GM18505 (cell line): ENCODE results near the gene PRKACA.
"Not testable (repeated sequence)": the region's sequence is repeated elsewhere in the genome, so short reads cannot be mapped to it uniquely, and the experiment has no call there.

Source experiments
- ATAC-seq: cut with Tn5 transposase; IDR thresholded peaks from one replicate; pipeline ENCODE4 v1.9.1; 2021; ENCODE audit not compliant: unreplicated experiment
- POLR2A ChIP-seq: IDR thresholded peaks from 4 replicates; pipeline ENCODE4 v1.6.1; 2011; ENCODE audit warnings: borderline replicate concordance; ENCODE audit not compliant: insufficient read depth, insufficient read length; ENCODE audit errors: extremely low read depth

Gene PRKACA

DNA sequence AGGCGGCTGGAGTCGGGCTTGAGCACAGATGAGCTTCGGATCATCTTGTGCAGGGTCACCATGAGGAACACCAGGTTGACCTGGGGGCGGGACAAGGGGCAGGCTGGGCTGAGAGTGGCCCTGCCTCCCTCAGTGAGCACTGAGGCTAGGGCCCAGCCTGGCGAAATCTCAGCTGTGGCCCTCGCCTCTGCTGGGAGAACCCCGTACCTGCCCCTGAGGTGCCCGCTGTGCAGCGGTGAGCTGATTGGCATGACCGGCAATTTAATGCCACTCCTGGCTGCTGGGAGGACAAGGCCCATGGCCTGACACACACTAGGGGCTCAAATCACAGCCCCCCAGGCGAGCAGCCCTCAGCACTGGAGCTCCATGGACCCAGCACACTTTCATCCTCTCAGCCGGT, 38.6 kb upstream of the PRKACA start:
- no peak for ATAC-seq

DNA sequence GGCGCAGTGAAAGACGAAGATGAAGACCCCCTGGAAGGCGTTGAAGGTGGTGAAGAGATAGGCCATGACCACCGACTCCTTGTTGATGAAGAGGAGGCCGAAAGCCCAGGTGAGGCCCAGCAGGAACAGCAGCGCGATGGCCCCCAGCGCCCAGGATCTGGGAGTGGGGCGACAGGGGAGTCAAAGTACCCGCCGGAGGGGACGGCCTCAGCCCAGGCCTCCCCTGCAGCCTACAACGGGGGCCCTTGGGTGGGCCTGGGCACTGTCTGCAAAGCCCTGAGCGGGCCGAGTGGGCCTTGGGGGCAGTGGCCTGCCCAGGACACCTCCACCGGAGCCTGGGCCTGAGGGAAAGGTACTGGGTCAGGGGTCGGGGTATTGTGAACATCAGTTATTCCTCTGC, 37.8 kb upstream of the PRKACA start:
- no peak for ATAC-seq
- no peak for TF ChIP-seq POLR2A

More for the DNA sequence above, 38.6 kb upstream of the PRKACA start:
- TF ChIP-seq POLR2A, result no peak

- TF ChIP-seq POLR2A, result no peak
- ATAC-seq, result no peak
Observed at GRCh38 chr19:14152713-14153112, 35.2 kb upstream of the PRKACA start.

- TF ChIP-seq POLR2A, result no peak
- ATAC-seq, result no peak
Observed at GRCh38 chr19:14150770-14151661, 33.5 kb upstream of the PRKACA start.

DNA sequence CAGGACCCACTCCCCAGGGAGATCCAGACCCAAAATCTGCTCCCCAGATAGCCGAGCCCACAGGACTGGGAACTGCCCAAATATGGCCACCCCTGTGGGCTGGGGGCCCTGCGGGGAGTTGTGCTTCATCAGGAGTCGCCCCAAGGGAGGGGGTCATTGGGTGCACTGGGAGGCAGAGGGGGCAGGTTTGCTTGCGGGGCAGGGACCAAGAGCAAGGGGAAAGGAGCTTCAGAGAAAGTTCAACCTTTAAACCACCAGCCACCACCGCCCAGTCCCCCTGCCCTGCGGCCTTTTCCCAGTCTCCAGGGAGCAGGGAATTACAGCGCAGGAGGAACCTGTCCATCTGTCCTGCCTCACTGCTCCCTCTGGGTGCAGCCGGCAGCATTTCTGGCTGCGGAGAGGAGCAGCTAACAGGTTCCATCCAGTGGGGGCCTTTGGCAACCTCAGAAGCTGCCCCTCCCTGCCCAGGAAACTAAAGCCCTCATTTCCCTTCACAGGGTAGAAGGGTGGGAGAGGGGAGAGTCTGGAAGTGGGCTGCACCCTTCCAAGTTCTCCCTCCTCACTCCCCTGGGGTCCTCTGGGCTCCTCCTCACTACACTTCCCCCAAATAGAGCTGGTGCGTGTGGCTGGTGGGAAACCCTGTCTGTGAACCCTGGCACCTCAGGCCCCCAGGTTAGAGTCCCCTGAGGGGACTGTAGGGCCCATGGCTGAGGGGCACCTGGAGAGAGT, 32.6 kb upstream of the PRKACA start:
- ATAC-seq, result no peak

DNA sequence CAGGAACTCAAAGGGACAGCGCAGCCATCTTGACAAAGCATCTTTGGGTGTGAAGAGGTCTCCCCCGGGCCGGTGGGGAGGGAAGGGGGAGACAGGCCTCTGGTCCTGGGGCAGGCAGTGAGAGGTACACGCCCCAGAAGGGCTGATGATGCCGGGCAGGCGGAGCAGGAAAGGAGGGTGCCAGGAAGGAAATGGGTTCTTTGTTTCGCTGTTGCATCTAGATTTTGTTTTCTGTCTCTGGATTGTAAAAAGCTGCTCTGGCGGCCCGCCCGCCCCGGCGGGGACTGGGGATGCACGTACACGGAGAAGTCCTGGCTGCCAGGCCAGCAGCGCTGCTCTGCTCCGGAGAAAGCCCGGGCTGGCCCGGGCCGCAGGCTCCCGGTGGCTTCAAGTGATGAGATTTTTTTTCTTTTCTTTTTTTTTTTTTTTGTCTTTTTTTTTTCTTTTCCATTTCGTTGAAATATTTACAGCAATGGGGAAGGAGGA, 32.0 kb upstream of the PRKACA start:
- TF ChIP-seq POLR2A, result no peak
- no peak for ATAC-seq

More for the DNA sequence above, 32.6 kb upstream of the PRKACA start:
- no peak for TF ChIP-seq POLR2A

DNA sequence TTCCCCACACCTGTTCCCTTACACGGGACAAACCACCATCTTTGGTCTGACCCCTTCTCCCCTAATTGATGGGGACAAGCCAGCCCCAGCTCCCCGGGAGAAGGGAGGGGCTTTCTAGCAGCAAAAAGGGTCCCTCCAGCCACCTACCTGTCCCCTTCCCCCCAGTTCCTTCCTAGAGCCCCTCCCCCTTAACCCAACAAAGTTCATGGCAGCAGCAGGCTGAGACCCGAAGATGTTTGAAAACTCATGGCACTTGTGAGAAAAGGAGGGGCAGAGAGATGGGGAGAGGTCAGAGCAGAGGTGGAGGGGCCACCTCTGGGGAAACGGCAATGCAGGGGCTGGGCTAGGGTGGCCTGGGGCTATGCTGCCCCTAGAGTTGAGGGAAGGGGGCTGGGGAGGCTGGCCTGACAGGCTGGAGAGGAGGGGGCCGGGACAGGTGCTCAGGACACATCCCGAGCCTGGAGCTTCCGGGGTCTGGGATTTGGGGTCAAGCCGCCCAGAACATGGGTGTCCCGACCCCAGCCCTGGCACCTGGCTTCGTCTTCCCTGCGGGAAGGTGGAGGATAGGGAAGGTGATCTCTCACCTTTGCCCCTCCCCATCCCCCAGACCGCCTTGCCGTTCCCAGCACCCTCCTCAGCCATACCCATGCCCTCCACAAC, 31.3 kb upstream of the PRKACA start:
- ATAC-seq, result no peak
- TF ChIP-seq POLR2A, result no peak

GRCh38 chr19:14147797-14148605, 30.4 kb upstream of the PRKACA start:
- TF ChIP-seq POLR2A, result no peak
- ATAC-seq, result no peak

DNA sequence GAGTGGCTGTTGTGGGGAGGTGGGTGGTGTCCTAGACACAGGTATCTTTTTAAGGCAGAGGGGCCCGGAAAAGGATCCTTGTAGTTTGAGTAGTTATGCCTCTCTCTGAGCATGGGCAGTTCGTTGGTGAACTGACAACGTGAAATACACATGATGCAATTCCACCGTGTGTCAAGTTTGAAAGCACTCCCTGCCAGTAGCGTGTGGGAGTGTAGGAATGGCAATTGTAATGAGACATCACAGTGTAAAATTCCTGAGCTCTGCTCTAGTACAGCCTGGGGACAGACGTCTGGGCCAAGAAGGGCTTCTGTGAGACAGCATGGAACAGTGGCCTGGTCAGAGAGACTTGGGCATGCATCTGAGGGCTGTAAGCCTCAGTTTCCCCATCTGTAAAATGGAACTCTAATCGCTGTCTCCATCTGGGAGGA, 29.2 kb upstream of the PRKACA start:
- no peak for TF ChIP-seq POLR2A
- ATAC-seq, result no peak

DNA sequence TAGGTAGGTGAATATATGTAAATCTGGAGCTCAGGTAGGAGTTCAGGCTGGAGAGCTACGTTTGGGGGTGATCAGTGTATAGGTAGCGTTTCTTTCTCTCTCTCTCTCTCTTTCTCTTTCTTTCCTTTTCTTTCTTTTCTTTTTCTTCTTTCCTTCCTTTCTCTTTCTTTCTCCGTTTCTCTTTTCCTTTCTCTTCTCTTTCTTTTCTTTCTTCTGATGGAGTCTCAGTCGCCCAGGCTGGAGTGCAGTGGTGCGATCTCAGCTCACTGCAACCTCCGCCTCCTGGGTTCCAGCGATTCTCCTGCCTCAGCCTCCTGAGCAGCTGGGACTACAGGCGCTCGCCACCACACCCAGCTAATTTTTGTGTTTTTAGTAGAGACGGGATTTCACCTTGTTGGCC, 28.6 kb upstream of the PRKACA start:
- not testable (repeated sequence) for ATAC-seq

DNA sequence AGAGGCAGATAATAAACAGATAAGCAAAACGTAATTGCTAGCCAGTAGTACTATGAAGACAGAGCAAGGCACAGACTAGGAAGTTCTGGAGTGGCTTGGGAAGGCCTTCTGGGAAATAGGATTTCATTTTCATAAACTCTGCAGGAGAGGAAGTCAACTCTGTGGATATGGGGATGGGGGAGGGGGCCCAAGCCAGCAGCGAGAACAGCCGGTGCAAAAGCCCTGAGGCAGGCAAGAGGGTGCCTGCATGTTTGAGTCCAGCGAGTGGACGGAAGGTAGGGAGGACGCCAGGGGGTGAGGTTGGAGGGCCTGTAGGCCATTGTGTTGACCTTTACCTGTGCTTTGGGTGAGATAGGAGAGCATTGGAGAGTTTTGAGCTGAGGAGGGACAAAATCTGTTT, 27.8 kb upstream of the PRKACA start:
- ATAC-seq, result no peak

DNA sequence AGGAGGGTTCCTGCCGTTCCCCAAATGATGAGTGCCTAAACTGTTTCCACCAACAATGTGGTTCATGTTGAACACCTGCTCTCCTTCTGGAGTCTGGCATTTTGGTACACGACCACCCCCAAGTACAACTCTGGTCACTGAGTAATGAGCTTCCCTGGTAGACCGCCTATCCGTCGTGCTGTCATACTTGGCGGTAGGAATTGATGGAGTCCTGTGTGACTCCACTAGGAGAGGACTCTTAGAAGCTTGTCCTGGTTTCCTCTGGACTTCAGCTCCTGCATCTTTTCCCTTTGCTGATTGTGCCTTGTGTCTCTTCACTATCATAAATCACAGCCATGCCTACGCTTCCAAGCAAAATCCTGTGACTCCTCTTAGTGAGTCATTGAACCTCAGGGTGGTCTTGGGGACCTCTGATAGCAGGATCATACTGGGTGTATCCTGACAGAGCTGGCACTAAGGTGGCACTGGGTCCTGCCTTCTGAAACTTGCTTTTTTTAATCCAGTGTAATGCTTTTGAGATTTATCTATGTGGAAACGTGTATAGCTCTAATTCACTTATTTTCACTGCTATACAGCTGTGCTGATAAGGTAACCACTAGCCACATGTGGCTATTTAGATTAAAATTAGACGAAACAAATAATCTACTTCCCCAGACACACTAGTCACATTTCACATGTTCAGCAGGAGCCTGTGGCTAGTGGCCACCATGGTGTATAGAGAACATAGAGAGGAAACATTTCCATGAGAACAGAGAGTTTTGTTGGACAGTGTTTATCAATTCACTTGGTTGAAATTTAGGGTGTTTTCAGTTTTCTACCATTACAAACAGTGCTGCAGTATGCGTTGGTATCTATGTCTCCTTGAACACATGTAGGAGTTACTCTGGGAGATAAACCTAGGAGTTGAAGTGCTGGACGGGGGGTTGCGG, 25.0 kb upstream of the PRKACA start:
- no peak for ATAC-seq
- TF ChIP-seq POLR2A, result no peak

More for the DNA sequence above, 27.8 kb upstream of the PRKACA start:
- TF ChIP-seq POLR2A, result no peak
